Measurements from ENCODE around the gene OBSCN.
A peak's percentile ranks its signal among the peaks of the same experiment; 100 is the strongest.

Gene OBSCN

DNA sequence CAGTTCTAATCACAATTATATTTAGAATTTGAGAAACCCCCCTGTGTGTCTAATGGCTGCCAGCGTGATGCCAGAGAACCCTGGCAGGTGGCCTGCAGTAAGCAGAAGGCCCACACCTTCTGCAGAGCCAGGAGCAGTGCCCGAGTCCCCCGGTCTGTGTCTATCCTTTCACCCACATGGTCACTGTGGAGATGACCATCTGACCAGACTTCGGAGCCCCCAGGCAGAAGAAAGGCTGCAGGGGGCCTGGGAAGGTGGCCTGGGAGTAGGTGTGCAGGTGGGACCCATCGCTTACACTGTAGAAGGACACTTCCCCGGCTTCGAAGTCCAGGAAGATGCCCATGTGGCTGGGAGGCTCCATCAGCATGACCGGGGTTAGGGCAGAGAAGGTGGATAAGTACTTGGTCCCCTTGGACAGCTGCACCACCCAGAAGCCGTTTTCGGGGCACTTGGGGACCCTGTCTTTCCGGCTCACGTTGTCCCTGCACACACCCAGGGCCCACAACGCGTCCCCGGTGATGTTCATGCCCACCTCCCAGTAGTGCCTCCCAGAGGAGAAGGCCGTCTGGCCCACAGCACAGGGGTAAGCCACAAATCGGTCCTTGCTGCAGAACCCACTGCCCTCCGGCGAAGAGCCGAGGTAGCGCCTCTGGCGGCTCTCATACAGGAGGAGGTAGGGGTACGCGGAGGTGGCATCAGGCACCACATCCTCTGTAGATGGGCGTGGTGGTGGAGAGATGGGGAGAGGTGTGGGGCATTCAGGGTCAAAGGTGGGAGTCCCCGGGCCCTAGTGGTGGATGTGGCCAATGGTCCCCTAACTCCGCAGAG, 200.4 kb downstream of the OBSCN start:
- no peak for DNase-seq

DNA sequence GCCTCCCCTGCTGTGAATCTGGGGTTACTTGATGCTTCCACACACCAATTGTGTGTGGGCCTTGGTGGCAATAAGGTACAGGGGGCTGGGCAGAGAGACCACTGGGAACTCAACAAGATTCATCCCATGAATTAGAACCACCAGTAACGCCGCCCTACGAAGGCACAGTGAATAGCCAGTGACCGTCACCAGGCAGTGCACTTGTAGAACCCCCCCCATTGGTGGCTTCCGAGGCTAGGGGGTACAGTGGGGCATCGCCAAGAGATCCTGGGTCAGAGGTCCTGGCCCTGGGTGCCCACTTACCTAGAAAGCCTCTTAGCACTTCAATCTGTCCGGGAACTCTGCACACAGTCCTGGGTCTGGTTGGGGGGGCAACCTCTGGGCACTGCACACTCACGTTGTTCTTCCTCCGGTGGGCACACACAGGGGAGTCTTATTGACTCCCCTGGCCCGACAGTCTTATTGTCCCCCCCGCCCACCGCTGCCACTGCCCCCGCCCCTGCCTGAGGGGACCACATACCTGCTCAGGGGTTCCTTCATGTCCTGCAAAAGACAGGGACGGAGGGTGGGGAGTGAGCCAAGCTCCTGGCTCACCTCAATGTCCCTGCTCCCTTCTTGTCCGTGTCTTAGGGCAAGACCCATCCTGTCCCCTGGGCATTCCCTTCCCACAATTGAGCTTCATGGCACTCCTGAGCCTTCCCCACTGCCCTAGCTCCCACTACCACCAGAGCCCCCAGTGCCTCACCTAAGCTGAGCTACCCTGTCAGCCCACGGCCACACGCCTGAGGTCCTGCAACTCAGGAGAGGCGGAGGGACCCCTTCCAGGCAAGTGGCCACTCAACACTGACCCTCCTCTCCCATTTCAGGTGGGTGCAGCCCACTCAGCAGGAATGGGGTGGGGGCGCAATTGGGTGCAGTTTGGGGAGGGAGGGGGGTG, 201.3 kb downstream of the OBSCN start:
- DNase-seq: no peak

GRCh38 chr1:228410015-228410414, 202.2 kb downstream of the OBSCN start:
- DNase-seq: peak; percentile 27 to 47 (median 44)

GRCh38 chr1:228410671-228411070, 202.8 kb downstream of the OBSCN start:
- DNase-seq: no peak

DNA sequence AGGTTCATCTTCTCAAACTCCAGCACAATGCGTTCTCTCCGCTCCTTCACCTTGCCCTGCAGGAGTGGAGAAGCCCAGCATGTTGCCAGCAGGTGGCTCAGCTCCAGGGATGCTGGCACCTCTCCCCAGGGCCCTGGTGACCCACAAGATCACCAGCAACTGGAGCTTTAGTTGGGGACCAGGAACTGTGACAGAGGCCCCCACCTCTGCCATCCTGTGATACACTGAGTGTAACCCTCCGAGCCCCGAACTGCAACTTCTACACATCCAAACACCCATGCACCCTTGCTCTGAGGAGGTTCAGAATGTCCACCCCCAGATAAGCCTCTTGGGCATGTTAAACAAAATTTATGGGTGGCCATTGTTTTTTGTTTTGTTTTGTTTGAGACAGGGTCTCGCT, 203.3 kb downstream of the OBSCN start:
- DNase-seq: no peak

DNA sequence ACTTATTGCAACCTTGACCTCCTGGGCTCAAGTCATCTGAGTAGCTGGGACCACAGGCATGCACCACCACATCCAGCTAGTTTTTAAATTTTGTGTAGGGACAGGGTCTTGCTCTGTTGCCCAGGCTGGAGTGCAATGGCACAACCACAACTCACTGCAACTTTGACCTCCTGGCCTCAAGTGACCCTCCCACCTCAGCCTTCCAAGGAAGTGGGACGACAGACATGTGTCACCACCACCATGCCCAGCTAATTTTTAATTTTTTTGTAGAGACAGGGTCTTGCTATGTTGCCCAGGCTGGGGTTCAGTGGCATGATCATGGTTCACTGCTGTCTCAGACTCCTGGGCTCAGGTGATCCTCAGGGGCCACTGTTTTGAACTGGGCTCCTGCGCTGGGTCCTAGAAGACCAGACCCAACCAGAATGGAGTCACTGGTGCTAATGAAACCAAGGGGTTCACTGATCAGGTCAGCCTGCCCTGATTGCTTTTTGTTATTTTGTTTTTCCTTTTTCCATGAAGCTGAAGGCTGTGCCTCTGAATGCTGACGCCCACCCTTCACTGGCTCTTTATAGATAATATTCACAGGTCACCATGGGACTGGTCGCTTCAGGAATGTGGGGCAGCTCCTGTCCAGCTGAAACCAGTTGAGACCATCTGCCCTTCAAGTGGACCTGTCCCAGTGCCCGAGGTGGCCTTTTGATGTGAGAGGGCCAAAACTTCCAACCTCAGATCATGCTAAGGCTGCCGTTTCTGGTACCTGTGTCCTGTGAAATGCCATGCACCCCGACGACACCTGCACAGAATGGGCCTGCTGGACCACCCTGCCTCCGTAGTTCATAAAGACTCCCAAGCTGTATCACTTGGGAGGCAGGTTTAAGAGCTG, 203.9 kb downstream of the OBSCN start:
- DNase-seq: no peak

GRCh38 chr1:228413241-228414010, 205.6 kb downstream of the OBSCN start:
- no peak for DNase-seq

- DNase-seq: no peak
Observed at GRCh38 chr1:228414511-228415211, 206.8 kb downstream of the OBSCN start.

- no peak for DNase-seq
Observed at GRCh38 chr1:228415221-228415620, 207.4 kb downstream of the OBSCN start.

GRCh38 chr1:228415853-228416216, 208.0 kb downstream of the OBSCN start:
- DNase-seq: no peak

DNA sequence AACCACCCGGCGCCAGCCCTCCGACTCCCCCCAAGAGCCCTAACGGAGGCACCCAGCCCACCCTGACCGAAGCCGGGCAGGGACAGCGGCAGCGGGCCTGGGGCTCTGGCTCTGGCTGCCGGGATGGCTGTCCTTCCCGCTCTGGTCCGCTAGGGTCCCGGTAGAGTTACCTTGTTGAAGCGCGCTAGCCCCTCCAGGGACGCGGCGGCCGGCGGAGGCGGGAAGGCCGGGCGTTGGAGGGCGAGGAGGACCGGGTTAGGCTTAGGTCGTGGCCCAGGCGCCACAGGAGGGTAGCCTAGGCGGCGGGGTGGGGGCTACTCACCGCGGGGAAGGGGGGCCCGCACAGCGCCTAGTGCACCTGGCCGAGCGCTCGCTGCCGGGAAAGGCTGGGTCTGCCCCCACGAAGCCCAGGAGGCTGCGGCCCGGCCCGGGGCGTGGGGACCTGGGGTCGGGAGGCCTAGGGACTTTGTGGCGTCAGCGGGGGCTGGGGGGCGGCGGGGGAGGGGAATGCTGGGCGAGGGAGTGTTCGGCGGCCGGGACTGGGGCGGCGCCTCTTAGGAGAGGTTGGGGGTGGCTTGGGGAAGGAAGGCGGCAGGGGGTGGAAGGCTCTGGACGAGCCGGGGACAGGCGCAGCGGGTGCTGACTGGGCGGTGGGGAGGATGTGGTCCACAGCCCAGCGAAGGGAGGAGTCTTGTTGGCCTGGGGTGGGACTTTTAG, 208.5 kb downstream of the OBSCN start, which contains the start of gene TRIM17:
TRIM17 (minus strand) TSS at position 645 of the 717 bp plus-strand sequence. CDS start 1,789 bp downstream, outside the sequence.
- DNase-seq: peak in 1 of 3 donors; percentile 37

DNA sequence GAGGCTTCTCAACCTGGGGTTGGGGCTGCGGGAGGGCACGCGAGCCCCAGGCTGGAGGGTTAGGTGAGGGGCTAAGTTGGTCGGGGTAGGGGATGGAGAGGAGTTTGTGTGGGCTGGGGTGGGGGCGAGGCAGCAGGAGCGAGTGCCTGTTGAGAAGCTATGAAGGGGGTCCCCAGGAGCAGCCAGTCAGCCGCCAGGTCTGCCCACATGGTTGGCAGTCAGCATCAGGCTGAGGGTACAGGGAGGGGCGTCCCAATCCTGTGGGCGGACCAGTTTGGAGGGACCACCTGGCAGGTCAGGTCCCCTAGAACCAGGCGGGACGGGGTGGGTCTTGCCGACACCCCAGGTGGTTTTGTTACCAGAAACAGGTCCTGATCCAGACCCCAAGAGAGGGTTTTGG, 209.2 kb downstream of the OBSCN start:
- DNase-seq: no peak

DNA sequence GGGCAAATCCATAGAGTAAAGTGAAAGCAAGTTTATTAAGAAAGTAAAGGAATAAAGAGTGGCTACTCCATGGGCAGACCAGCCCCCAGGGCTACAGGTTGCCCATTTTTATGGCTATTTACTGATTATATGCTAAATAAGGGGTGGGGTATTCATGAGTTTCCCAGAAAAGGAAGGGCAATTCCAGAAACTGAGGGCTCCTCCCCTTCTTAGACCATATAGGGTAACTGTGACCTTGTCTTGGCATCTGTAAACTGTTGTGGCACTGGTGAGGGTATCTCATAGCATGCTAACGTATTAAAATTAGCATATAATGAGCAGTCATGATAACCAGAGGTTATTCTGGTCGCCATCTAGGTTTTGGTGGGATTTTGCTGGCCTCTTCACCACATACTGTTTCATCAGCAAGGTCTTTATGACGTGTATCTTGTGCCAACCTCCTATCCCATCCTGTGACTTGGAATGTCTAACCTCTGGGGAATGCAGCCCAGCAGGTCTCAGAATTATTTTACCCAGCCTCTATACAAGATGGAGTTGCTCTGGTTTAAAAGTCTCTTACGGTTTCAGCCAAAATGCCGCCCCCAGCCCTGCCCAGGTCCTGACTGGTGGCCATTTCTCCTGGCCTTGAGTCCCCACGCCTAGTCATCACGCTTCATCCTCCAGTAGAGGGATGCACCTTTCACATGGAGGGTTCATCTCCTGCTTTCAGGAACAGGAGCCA, 209.8 kb downstream of the OBSCN start:
- DNase-seq: no peak

DNA sequence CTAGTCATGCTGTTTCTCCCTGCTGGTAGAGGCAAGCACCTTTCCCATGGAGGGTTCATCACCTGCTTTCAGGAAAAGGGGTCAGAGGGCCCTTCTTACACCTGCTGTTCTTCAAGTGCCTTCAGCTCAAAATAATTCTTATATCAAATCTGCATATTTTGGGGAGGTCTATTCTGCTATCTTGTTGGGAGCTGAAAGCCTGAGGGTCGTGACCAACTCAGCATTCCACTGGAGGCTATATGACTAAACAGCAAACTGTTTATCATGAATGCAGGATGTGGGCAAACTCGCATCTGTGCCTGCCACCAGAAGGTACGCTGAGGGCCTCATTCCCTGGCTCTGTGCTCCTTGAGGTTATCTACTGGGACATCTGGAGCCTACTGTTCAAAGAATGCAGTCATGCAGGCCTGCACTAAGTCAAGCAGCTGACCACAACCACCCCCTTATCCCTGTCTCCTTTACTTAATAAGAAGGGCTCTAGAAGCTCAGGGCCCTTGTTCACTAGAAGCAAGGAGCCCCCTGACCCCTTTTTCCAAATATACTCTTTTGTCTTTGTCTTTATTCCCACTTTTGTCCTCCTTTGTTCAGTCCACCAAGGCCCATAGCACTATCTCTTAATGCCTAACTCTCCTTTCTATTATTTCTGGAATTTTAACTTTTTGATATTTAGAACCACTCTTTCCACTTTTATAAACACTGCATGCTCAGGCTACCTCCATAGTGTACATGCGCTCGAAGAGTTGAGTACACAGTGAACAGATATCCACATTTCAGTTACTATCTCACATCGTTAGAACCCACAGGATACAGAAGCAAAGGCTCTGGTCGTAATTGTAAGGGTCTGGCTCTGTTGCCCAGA, 213.4 kb downstream of the OBSCN start:
- DNase-seq: no peak

DNA sequence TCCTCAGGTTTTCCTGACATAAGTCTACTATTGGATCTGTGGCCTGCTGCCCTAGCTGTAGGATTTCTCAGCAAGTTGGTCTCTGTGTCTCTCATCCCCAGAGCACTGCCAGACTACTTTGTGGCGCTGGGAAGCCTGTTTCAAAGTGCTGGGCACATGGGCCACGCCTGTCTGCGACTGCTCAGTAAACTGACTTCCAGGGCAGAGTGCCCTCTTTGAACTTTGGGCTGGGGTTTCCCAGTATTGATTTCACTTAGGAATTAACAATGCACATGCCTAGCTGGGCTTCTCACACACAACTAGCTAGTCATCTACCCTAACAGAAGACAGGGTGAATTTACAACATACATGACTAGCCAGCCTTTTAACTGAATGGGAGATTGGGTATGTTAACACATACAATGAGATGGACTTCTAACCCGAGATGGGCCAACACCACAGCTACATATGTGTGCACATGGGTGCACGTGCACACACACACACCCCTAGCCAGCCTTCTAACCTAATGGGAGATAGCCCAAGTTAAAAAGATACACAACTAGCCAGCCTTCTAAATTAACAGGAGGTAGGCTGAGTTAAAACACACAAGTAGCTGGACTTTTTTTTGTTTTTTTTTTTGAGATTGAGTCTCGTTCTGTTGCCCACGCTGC, 215.7 kb downstream of the OBSCN start:
- DNase-seq: no peak

DNA sequence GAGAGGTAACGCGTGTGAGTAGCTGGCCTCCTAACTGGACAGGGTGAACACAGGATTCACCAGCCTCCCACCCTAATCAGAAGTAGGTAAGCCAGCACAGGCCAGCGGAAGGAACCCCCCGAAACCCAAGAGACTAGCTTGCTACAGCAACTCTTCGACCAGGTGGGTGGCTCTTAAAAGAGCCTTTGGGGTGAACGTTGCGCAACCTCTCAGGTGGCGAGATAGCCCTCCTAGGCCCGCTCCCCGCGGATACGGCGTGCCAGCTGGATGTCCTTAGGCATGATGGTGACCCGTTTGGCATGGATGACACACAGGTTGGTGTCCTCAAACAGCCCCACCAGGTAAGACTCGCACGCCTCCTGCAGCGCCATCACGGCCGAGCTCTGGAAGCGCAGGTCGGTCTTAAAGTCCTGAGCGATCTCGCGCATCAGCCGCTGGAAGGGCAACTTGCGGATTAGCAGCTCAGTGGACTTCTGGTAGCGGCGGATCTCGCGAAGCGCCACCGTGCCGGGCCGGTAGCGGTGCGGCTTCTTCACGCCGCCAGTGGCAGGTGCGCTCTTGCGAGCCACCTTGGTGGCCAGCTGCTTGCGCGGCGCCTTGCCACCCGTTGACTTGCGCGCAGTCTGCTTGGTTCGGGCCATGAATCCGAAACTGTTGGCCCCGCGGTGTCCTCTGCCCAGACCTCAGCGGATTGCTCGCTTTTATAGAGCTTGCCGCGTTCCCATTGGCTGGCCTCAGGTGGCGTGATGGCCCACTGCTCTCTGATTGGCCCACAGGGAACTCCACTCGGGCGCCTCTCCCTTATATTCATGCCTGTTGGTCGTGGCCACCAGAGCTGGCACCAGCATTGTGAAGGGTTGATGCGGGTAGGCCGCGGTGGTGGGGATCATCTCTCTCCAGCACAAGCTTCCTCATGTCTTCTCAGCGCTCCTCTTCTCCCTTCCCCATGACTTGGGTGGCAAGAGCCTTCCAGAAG, 217.1 kb downstream of the OBSCN start:
- no peak for DNase-seq

All from suppressor macrophage treated with lipopolysaccharide for 1 hour (primary cell).